GM18505 (cell line): ENCODE measurements around the gene SPINK6.

Source experiments
- ATAC-seq: cut with Tn5 transposase; IDR thresholded peaks from one replicate; pipeline ENCODE4 v1.9.1; 2021; ENCODE audit not compliant: unreplicated experiment
- POLR2A ChIP-seq: IDR thresholded peaks from 4 replicates; pipeline ENCODE4 v1.6.1; 2011; ENCODE audit warnings: borderline replicate concordance; ENCODE audit not compliant: insufficient read depth, insufficient read length; ENCODE audit errors: extremely low read depth

SPINK6 gene

DNA sequence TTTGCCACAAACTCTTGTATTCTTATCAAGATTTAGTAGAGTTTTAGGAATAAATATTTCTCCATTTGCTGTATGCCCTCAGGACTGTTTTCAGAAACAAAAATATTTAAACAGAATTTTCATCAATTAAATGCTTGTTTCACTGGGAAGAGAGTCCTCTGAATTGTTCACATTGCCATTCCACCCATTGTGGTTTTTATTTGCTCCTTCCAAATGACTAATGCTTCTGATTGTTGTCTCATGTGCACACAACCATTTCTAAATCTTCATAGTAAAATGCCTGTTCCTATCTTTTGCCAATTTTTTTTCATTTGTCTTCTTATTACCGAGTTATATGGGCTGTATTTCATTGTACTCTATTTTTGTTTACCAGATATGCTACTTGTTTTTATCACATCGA lies 46.1 kb downstream of the SPINK6 start:
- TF ChIP-seq POLR2A, result no peak
- ATAC-seq, result no peak

- no peak for TF ChIP-seq POLR2A
- ATAC-seq, result no peak
Measured at GRCh38 chr5:148255456-148255855, 52.6 kb downstream of the SPINK6 start.

- ATAC-seq, result no peak
Measured at GRCh38 chr5:148259288-148259687, 56.4 kb downstream of the SPINK6 start.

DNA sequence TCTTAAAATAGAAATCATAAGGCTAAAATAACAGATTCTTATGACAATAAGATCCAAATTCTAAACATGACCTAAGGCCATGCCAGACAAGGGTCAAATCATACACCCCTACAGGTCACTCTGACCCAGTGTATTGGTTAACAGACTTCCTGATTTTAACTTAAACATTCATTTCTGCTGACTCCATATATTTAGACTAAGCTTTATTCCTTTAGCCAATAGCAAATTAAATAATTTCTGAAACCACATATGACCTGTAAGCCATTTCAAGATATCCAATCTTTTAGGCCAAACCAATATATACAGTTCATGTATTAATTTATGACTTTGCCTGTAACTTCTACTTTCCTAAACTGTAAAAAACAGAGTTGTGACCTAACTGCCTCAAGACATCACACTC lies 58.4 kb downstream of the SPINK6 start:
- TF ChIP-seq POLR2A, result no peak
- ATAC-seq, result no peak

More at GRCh38 chr5:148259288-148259687, 56.4 kb downstream of the SPINK6 start:
- TF ChIP-seq POLR2A, result no peak
